Endothelial cell of umbilical vein (primary cell): ENCODE measurements around the gene ZNF474. TPM values are rescaled to one million over a fixed set of nuclear protein-coding genes. Genes with fewer than 3 reads are reported as not detected.

ENCODE experiments used
- BruUV-seq: library from RNA; stranded (reverse); fragments of 400-500 nt; replicated peaks from 2 replicates; lab custom pipeline; 2021; lab: Mats Ljungman, UMichigan
- CTCF ChIA-PET: fragments of 300-600, 350-600 bp; sonication (Branson Sonifier 250); formaldehyde crosslinking; loops from one replicate; lab custom pipeline; 2021; ENCODE audit warnings: antibody characterized with exemption, inconsistent platforms; lab: Charles Lee
- POLR2A ChIA-PET: fragments of 300-600, 350-600 bp; sonication (Branson Sonifier 250); formaldehyde crosslinking; loops from one replicate; lab custom pipeline; 2021; ENCODE audit warnings: antibody characterized with exemption, inconsistent platforms; lab: Charles Lee
- DNase-seq: peaks from one replicate; pipeline ENCODE4 v3.0.0-alpha.2; 2011; ENCODE audit warnings: low read depth, low spot score
- FAIRE-seq: peaks from 2 replicates; lab custom pipeline; 2011; peaks lifted over from hg19 to GRCh38; lab: Jason Lieb, UNC
- H2AFZ ChIP-seq: 2 replicates; pipeline ENCODE4 v1.6.0; 2012; ENCODE audit warnings: low read depth, low read length, control low read depth, inconsistent platforms
- H3K27ac ChIP-seq: 2 replicates; pipeline ENCODE4 v1.5.1; 2011; ENCODE audit warnings: low read depth, mild to moderate bottlenecking, control low read depth, low read length, moderate library complexity; ENCODE audit not compliant: insufficient read depth
- H3K27me3 ChIP-seq, 2 experiments: 2 replicates each; pipeline versions ENCODE4 v1.6.0 to v1.6.1; 2011; ENCODE audit warnings: low read length in 2 of 2, mixed read lengths in 1 of 2; ENCODE audit not compliant: control insufficient read depth in 2 of 2, insufficient read depth in 2 of 2
- H3K36me3 ChIP-seq, 2 experiments: 2 replicates in 1 of 2; 3 replicates in 1 of 2; pipeline ENCODE4 v1.5.1; 2011; ENCODE audit warnings: low read length in 2 of 2, mild to moderate bottlenecking in 1 of 2, moderate library complexity in 1 of 2; ENCODE audit not compliant: control insufficient read depth in 2 of 2, insufficient read depth in 2 of 2; ENCODE audit errors: extremely low read depth in 1 of 2
- H3K4me1 ChIP-seq: 3 replicates; pipeline ENCODE4 v1.5.1; 2011; ENCODE audit warnings: mild to moderate bottlenecking, low read length; ENCODE audit not compliant: control insufficient read depth, insufficient read depth; ENCODE audit errors: extremely low read depth
- H3K4me2 ChIP-seq: 2 replicates; pipeline ENCODE4 v1.6.1; 2011; ENCODE audit warnings: low read length, control low read depth, mixed read lengths; ENCODE audit not compliant: insufficient read depth
- H3K4me3 ChIP-seq, 3 experiments: fragments of 200-600 bp in 1 of 3; sonication (generic), shearing (Covaris generic) in 1 of 3; replicated peaks in 1 of 3; 2 replicates each; pipeline ENCODE4 v1.5.1; 2011 to 2016; ENCODE audit warnings: control low read depth in 3 of 3, low read length in 3 of 3, mild to moderate bottlenecking in 2 of 3, inconsistent platforms in 1 of 3, low read depth in 1 of 3, moderate library complexity in 1 of 3; ENCODE audit not compliant: insufficient read depth in 1 of 3
- H3K79me2 ChIP-seq: 2 replicates; pipeline ENCODE4 v1.6.0; 2012; ENCODE audit warnings: low read length, inconsistent platforms; ENCODE audit not compliant: control insufficient read depth, insufficient read depth
- H3K9ac ChIP-seq: replicated peaks from 2 replicates; pipeline ENCODE3; 2011; ENCODE audit warnings: low read length, control low read depth; ENCODE audit not compliant: insufficient read depth; ENCODE audit errors: extremely low read depth
- H3K9me1 ChIP-seq: replicated peaks from 3 replicates; pipeline ENCODE4 v1.6.0; 2011; ENCODE audit warnings: mild to moderate bottlenecking, low read length; ENCODE audit not compliant: control insufficient read depth, insufficient read depth; ENCODE audit errors: extremely low read depth
- H3K9me3 ChIP-seq: replicated peaks from 2 replicates; pipeline ENCODE4 v1.5.1; 2012; ENCODE audit warnings: low read length, inconsistent platforms; ENCODE audit not compliant: control insufficient read depth, insufficient read depth
- H4K20me1 ChIP-seq: replicated peaks from 2 replicates; pipeline ENCODE3; 2011; ENCODE audit warnings: mild to moderate bottlenecking, low read length; ENCODE audit not compliant: control insufficient read depth, insufficient read depth; ENCODE audit errors: extremely low read depth
- EZH2 ChIP-seq: IDR thresholded peaks from 2 replicates; pipeline ENCODE4 v1.6.1; 2012; ENCODE audit warnings: borderline replicate concordance, low read depth, mild to moderate bottlenecking, moderate library complexity, low read length, inconsistent platforms; ENCODE audit not compliant: severe bottlenecking
- JUN ChIP-seq: IDR thresholded peaks from 2 replicates; pipeline ENCODE4 v1.6.1; 2011; ENCODE audit warnings: borderline replicate concordance, low read depth; ENCODE audit not compliant: insufficient read length, insufficient read depth
- POLR2A ChIP-seq: IDR thresholded peaks from 2 replicates; pipeline ENCODE4 v1.6.1; 2012; ENCODE audit warnings: low read depth, mild to moderate bottlenecking, control low read depth, low read length
- POLR2AphosphoS5 ChIP-seq: IDR thresholded peaks from 2 replicates; pipeline ENCODE4 v1.6.1; 2012; ENCODE audit warnings: low read depth, mild to moderate bottlenecking, control low read depth, low read length, moderate library complexity; ENCODE audit not compliant: insufficient read depth
- dilution Hi-C: fragments of 300-500 bp; cut with MboI; formaldehyde crosslinking; loops from one replicate; pipeline ENCODE4 v1.15.0; 2019; ENCODE audit warnings: low sequenced_read_pairs; ENCODE audit not compliant: extremely low pct_ligation_motif_present
- intact Hi-C: fragments of 100-400 bp; cut with micrococcal nuclease; formaldehyde crosslinking; loops from one replicate; pipeline ENCODE4 v1.10.0; 2022
- polyA plus RNA-seq, 4 experiments: library from polyadenylated mRNA; depleted of rRNA in 3 of 4; stranded (reverse) in 3 of 4; unstranded in 1 of 4; fragments of >200 nt; gene quantifications; 2 replicates each; pipeline versions ENCODE4 v1.2.1 to v1.2.3, GENCODE V29; 2011 to 2012; ENCODE audit warnings: missing spikeins in 1 of 4
- total RNA-seq: library from RNA; stranded (reverse); gene quantifications from 2 replicates; pipeline ENCODE4 v1.2.3, GENCODE V29; 2021
- TF ChIP-seq, protein P1 (sequence below): IDR thresholded peaks from 2 replicates; pipeline ENCODE4 v1.6.1; 2011; ENCODE audit not compliant: insufficient read depth, insufficient read length
- TF ChIP-seq, protein P2 (sequence below), 2 donors: IDR thresholded peaks; 1 replicate in 1 of 2; 2 replicates in 1 of 2; pipeline ENCODE4 v1.5.1; 2011; ENCODE audit warnings: low read length in 2 of 2, mild to moderate bottlenecking in 2 of 2, moderate library complexity in 2 of 2, control low read depth in 1 of 2, inconsistent platforms in 1 of 2, low read depth in 1 of 2; ENCODE audit not compliant: insufficient read depth in 1 of 2; ENCODE audit errors: extremely low read depth in 1 of 2

ZNF474 gene
- total and polyA plus RNA-seq, 2 donors (not counting 3 experiments of a cell fraction or from before 2014, with no cell fraction given): 0.03 TPM; not detected in 1

DNA sequence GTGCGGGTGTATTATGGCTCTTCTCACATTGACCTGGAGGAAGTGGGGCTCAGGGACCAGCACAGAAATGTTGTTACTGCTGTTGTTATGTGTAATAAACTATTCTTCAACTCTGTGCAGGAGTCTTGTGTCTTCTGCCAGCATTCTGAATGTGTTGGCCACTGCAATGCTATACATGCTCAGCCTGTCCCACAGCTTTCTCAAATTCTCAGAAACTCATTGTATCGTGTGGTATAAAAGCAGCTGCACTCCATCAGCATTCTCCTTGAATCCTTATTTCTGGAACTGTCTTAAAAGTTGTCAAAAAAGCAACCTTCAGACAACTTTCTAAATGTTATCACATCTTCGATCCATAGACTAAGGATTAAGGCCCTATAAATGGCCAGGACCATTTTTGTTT lies 72.0 kb downstream of the ZNF474 start:
- POLR2A ChIA-PET: no interaction called here
- no peak for FAIRE-seq
- DNase-seq: no peak
- no TSS peak for BruUV-seq
- Histone ChIP-seq H3K36me3 (no peaks in the 10 kb centered on the region), H3K9ac (no peak overlapping the region), H3K4me1 (no peaks in the 10 kb centered on the region), H3K4me3 (no peak overlapping the region), H3K27ac (no peak overlapping the region), H2AFZ (no peak overlapping the region), H4K20me1 (no peaks in the 10 kb centered on the region), H3K4me2 (no peak overlapping the region), H3K27me3 (peaks cover 10 to 18% of the 10 kb centered on the region in 2 experiments), H3K9me1 (peaks cover 2% of the 10 kb centered on the region), H3K9me3 (no peaks in the 10 kb centered on the region), H3K79me2 (no peaks in the 10 kb centered on the region)
- intact Hi-C loops: no loop called here
- CTCF ChIA-PET: no interaction called here
- no peak for TF ChIP-seq EZH2
- TF ChIP-seq, protein P1, sequence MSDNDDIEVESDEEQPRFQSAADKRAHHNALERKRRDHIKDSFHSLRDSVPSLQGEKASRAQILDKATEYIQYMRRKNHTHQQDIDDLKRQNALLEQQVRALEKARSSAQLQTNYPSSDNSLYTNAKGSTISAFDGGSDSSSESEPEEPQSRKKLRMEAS: no peak
- no peak for TF ChIP-seq POLR2AphosphoS5
- no peak for TF ChIP-seq JUN
- TF ChIP-seq, protein P2, sequence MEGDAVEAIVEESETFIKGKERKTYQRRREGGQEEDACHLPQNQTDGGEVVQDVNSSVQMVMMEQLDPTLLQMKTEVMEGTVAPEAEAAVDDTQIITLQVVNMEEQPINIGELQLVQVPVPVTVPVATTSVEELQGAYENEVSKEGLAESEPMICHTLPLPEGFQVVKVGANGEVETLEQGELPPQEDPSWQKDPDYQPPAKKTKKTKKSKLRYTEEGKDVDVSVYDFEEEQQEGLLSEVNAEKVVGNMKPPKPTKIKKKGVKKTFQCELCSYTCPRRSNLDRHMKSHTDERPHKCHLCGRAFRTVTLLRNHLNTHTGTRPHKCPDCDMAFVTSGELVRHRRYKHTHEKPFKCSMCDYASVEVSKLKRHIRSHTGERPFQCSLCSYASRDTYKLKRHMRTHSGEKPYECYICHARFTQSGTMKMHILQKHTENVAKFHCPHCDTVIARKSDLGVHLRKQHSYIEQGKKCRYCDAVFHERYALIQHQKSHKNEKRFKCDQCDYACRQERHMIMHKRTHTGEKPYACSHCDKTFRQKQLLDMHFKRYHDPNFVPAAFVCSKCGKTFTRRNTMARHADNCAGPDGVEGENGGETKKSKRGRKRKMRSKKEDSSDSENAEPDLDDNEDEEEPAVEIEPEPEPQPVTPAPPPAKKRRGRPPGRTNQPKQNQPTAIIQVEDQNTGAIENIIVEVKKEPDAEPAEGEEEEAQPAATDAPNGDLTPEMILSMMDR (IDR thresholded peaks at IDR 0.05; ENCODE audit: extremely low read depth in 1 of 2, insufficient read depth in 1 of 2, low read depth in 1 of 2, low read length in 2 of 2): no peak
- TF ChIP-seq POLR2A: no peak
- dilution Hi-C loops: no loop called here
